Right atrium auricular region (tissue), 2 donors: ENCODE results near the gene DDX4. TPM values are rescaled to one million over a fixed set of nuclear protein-coding genes. Genes with fewer than 3 reads are reported as not detected.

ENCODE experiments used
- DNase-seq: peaks from one replicate; pipeline ENCODE4 v3.0.0-alpha.2; 2019; ENCODE audit warnings: low spot score
- H3K27ac ChIP-seq, 2 donors: fragments of 200-600 bp; sonication (generic); 1 replicate in 1 of 2; 2 replicates in 1 of 2; pipeline ENCODE4 v1.5.1; 2016 to 2019
- H3K27me3 ChIP-seq, 2 donors: fragments of 200-600 bp; sonication (generic); one replicate each; pipeline versions ENCODE4 v1.5.1 to v1.6.0; 2017 to 2019
- H3K36me3 ChIP-seq: fragments of 200-600 bp; sonication (generic); one replicate; pipeline ENCODE4 v1.5.1; 2016
- H3K4me1 ChIP-seq, 2 donors: fragments of 200-600 bp; sonication (generic); one replicate each; pipeline versions ENCODE4 v1.5.1 to v1.6.0; 2017 to 2019
- H3K4me3 ChIP-seq, 2 donors: fragments of 200-600 bp; sonication (generic); 1 replicate in 1 of 2; 2 replicates in 1 of 2; pipeline ENCODE4 v1.5.1; 2017 to 2019; ENCODE audit warnings: mild to moderate bottlenecking in 1 of 2, moderate library complexity in 1 of 2
- H3K9me3 ChIP-seq, 2 donors: fragments of 200-600 bp; sonication (generic); one replicate each; pipeline ENCODE4 v1.5.1; 2019
- CTCF ChIP-seq, 2 donors: fragments of 200-600 bp; sonication (generic); IDR thresholded peaks; one replicate each; pipeline ENCODE4 v1.5.1; 2019; ENCODE audit warnings: antibody characterized with exemption in 2 of 2
- total RNA-seq, 2 donors: library from RNA; depleted of rRNA; stranded (reverse); fragments of >200 nt; gene quantifications; one replicate each; pipeline ENCODE4 v1.1.0, GENCODE V29; 2016

DDX4 gene
- total RNA-seq, 2 donors from 2014 or later: not detected

GRCh38 chr5:55864606-55865541, 127.0 kb downstream of the DDX4 start:
- Histone ChIP-seq H3K4me1 (no peaks in the 10 kb centered on the region), H3K27me3 (no peaks in the 10 kb centered on the region), H3K36me3 (no peaks in the 10 kb centered on the region), H3K9me3 (peaks cover 0 to 8% of the 10 kb centered on the region in 2 donors), H3K27ac (no peak overlapping the region), H3K4me3 (no peak overlapping the region)
- no peak for DNase-seq
- no peak for TF ChIP-seq CTCF (IDR thresholded peaks at IDR 0.05)

DNA sequence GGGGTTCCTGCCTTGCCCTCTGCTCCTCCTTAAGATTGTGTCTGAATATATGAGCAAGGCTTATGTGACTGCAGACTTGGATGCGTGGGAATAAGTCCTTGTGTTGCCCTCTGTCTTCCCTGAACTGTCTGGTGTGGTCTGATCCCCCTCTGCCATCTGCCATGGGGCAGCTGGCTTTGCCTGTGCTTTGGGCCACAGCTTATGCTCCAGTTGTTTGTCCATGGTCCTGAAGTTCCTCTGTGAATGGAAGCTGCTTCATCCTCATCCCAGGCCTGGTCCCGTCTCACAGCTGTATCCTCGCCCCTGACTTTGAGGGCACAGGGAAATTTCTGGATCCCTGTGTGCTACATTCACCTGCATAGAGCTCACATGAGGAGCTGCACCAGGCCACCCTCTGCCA, 128.0 kb downstream of the DDX4 start:
- no peak for DNase-seq
- H3K4me1 ChIP-seq: no peaks in the 10 kb centered on the region
- H3K27ac ChIP-seq: no peak overlapping the region
- no peaks in the 10 kb centered on the region for H3K36me3 ChIP-seq
- H3K9me3 ChIP-seq: peaks cover 0 to 4% of the 10 kb centered on the region in 2 donors
- H3K4me3 ChIP-seq: no peak overlapping the region
- no peak for TF ChIP-seq CTCF (IDR thresholded peaks at IDR 0.05)
- no peaks in the 10 kb centered on the region for H3K27me3 ChIP-seq

- no peaks in the 10 kb centered on the region for H3K9me3 ChIP-seq
- TF ChIP-seq CTCF (IDR thresholded peaks at IDR 0.05): no peak
- no peaks in the 10 kb centered on the region for H3K4me1 ChIP-seq
- no peak overlapping the region for H3K4me3 ChIP-seq
- no peaks in the 10 kb centered on the region for H3K27me3 ChIP-seq
- no peak overlapping the region for H3K27ac ChIP-seq
- no peak for DNase-seq
- no peaks in the 10 kb centered on the region for H3K36me3 ChIP-seq
Observed at GRCh38 chr5:55866485-55866884, 128.6 kb downstream of the DDX4 start.

Other genes with a start within 250 kb of the DDX4 start
- 100 to 1,000 TPM; 170 to 189 TPM for gene PLPP1, start 203.1 kb upstream of the DDX4 start, total RNA-seq
- gene SLC38A9, start 25.7 kb upstream of the DDX4 start, total RNA-seq: 1 to 10 TPM; 4.8 to 9.1 TPM
- gene IL31RA, start 113.3 kb downstream of the DDX4 start, total RNA-seq: under 1 TPM in 1 of 2 donors, not detected in 1; 0.16 TPM